ENCODE results near the gene C10orf143.

GRCh38 chr10:130041451-130042371 is 68.9 kb downstream of the C10orf143 start:
- no peak for TF ChIP-seq CTCF (IDR thresholded peaks at IDR 0.05)
- TF ChIP-seq PBX3 (IDR thresholded peaks at IDR 0.05) = no peak
- no peak for TF ChIP-seq JUNB (IDR thresholded peaks at IDR 0.05)
- TF ChIP-seq CHD2 (IDR thresholded peaks at IDR 0.05; ENCODE audit: low read length, partially characterized antibody) = no peak
- TF ChIP-seq POLR2AphosphoS2 (conservative IDR thresholded peaks at IDR 0.05; ENCODE audit: low read length) = no peak
- TF ChIP-seq SMC3 (IDR thresholded peaks at IDR 0.05) = no peak
- no peak for TF ChIP-seq POLR2A (IDR thresholded peaks at IDR 0.05; ENCODE audit: low read length)
- no peak for TF ChIP-seq KDM1A (IDR thresholded peaks at IDR 0.05; ENCODE audit: low read depth)
- no peak for TF ChIP-seq E2F6 (IDR thresholded peaks at IDR 0.05; ENCODE audit: borderline replicate concordance, low read depth)
- TF ChIP-seq HOXA7 (CRISPR knock-in tag; IDR thresholded peaks at IDR 0.05) = no peak
- no peak for TF ChIP-seq HDAC2 (IDR thresholded peaks at IDR 0.05)
- no peak for TF ChIP-seq REST (IDR thresholded peaks at IDR 0.05)
- TF ChIP-seq EHMT2 (IDR thresholded peaks at IDR 0.05; ENCODE audit: low read depth) = no peak
